GM12878 (cell line): ENCODE measurements around the gene HCN1.

ENCODE experiments used
- POLR2AphosphoS5 ChIP-seq: IDR thresholded peaks from 2 replicates; pipeline ENCODE4 v1.6.1; 2011; ENCODE audit warnings: mild to moderate bottlenecking, low read length, inconsistent platforms
- RCOR1 ChIP-seq: conservative IDR thresholded peaks from 2 replicates; pipeline ENCODE4 v1.6.1; 2012; ENCODE audit warnings: low read depth, low read length, improper control_type of control experiment
- TF ChIP-seq, protein P1 (sequence below): IDR thresholded peaks from 2 replicates; pipeline ENCODE4 v1.6.1; 2012; ENCODE audit warnings: low read length, inconsistent platforms

DNA sequence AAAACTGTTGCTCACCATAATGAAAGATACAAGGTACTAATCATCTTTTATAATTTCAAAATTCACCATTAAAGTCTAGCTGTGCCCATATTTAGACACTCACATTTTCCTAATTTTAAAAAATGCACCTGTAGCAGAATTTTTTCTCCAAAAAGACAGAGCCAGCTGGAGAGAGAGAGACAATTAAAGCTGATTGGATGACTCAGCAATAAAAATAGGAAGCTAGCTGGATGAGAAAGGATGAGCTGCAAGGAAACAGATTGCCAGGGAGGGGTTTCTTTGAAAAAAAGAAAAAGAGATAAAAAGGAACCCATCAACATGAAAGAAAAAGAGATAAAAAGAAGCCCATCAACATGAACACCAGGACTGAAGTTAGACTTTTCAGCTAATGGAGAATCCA is 73.8 kb downstream of the HCN1 start:
- no peak for TF ChIP-seq POLR2AphosphoS5
- TF ChIP-seq RCOR1: no peak
- TF ChIP-seq, protein P1, sequence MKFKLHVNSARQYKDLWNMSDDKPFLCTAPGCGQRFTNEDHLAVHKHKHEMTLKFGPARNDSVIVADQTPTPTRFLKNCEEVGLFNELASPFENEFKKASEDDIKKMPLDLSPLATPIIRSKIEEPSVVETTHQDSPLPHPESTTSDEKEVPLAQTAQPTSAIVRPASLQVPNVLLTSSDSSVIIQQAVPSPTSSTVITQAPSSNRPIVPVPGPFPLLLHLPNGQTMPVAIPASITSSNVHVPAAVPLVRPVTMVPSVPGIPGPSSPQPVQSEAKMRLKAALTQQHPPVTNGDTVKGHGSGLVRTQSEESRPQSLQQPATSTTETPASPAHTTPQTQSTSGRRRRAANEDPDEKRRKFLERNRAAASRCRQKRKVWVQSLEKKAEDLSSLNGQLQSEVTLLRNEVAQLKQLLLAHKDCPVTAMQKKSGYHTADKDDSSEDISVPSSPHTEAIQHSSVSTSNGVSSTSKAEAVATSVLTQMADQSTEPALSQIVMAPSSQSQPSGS: no peak
